Gastrocnemius medialis (tissue), 4 donors: Measurements from ENCODE around the gene PROX1.

Experiments
- POLR2A ChIP-seq, 2 donors: fragments of 450-650 bp; IDR thresholded peaks; one replicate each; pipeline ENCODE4 v1.6.1; 2017; ENCODE audit warnings: antibody characterized with exemption in 2 of 2, mild to moderate bottlenecking in 2 of 2, moderate library complexity in 2 of 2
- TF ChIP-seq, protein P1 (sequence below), 5 experiments: fragments of 450-650 bp in 3 of 5; fragments of 200-600 bp in 2 of 5; sonication (generic) in 2 of 5; IDR thresholded peaks in 4 of 5; conservative IDR thresholded peaks in 1 of 5; 1 replicate in 4 of 5; 2 replicates in 1 of 5; pipeline ENCODE4 v1.5.1; 2016 to 2019; ENCODE audit warnings: antibody characterized with exemption in 5 of 5, mild to moderate bottlenecking in 3 of 5, moderate library complexity in 3 of 5

DNA sequence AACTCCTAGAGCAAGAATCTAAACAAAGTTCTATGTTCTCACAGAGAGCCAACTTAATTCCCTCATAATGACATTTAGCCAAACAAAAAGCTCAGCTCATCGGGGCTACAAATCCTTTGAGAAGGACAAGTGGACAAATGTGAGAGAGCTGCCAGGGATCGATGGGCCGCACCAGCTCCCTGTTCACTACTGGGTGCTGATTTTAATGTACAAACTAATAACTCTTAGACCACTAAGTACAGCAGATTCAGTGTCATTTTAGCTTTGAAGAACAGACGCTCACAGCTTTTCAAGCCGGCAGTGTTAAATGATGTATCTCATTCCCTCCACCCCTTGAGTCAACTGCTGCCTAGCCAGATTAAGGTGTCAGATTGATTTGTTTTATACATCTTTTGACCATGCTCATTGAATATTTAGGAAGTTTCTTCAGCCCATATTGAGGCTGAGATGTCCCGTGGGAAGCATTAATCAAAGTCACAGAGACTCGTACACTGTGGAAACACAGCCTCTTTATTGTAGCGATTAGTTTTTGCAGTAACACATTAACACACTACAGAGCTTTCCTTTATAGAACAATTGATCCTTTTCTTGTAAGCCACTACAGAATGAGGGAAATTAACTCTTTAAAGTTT, 21.1 kb downstream of the PROX1 start:
- TF ChIP-seq, protein P1, sequence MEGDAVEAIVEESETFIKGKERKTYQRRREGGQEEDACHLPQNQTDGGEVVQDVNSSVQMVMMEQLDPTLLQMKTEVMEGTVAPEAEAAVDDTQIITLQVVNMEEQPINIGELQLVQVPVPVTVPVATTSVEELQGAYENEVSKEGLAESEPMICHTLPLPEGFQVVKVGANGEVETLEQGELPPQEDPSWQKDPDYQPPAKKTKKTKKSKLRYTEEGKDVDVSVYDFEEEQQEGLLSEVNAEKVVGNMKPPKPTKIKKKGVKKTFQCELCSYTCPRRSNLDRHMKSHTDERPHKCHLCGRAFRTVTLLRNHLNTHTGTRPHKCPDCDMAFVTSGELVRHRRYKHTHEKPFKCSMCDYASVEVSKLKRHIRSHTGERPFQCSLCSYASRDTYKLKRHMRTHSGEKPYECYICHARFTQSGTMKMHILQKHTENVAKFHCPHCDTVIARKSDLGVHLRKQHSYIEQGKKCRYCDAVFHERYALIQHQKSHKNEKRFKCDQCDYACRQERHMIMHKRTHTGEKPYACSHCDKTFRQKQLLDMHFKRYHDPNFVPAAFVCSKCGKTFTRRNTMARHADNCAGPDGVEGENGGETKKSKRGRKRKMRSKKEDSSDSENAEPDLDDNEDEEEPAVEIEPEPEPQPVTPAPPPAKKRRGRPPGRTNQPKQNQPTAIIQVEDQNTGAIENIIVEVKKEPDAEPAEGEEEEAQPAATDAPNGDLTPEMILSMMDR (IDR thresholded peaks at IDR 0.05 in 4 of 5, conservative IDR thresholded peaks at IDR 0.05 in 1 of 5): no peak
- TF ChIP-seq POLR2A (IDR thresholded peaks at IDR 0.05): no peak
